SK-N-SH treated with all-trans-retinoic acid at 6 μM for 48 hours (cell line): ENCODE data around the gene TLR9.

ENCODE experiments used
- ATAC-seq: fragments of 200-7000 bp; cut with Tn5 transposase; 3 replicates; pipeline ENCODE4 v1.9.1; 2020; ENCODE audit warnings: mild to moderate bottlenecking, moderate library complexity
- BACH2 ChIP-seq: fragments of 250-450 bp; sonication (Bioruptor Pico); IDR thresholded peaks from 2 replicates; pipeline ENCODE4 v1.9.0; 2021; ENCODE audit warnings: mild to moderate bottlenecking, borderline replicate concordance
- ISL1 ChIP-seq: fragments of 250-450 bp; sonication (Bioruptor Pico); IDR thresholded peaks from 2 replicates; pipeline ENCODE4 v2.1.2; 2022; ENCODE audit warnings: mild to moderate bottlenecking, moderate library complexity
- TOX ChIP-seq: fragments of 250-450 bp; sonication (Bioruptor Pico); IDR thresholded peaks from 2 replicates; pipeline ENCODE4 v1.8.0; 2021; ENCODE audit warnings: mild to moderate bottlenecking, moderate library complexity, borderline replicate concordance
- ZC3H10 ChIP-seq: fragments of 250-450 bp; sonication (Bioruptor Pico); IDR thresholded peaks from 2 replicates; pipeline ENCODE4 v1.5.1; 2021; ENCODE audit warnings: mild to moderate bottlenecking, moderate library complexity

TLR9 gene

DNA sequence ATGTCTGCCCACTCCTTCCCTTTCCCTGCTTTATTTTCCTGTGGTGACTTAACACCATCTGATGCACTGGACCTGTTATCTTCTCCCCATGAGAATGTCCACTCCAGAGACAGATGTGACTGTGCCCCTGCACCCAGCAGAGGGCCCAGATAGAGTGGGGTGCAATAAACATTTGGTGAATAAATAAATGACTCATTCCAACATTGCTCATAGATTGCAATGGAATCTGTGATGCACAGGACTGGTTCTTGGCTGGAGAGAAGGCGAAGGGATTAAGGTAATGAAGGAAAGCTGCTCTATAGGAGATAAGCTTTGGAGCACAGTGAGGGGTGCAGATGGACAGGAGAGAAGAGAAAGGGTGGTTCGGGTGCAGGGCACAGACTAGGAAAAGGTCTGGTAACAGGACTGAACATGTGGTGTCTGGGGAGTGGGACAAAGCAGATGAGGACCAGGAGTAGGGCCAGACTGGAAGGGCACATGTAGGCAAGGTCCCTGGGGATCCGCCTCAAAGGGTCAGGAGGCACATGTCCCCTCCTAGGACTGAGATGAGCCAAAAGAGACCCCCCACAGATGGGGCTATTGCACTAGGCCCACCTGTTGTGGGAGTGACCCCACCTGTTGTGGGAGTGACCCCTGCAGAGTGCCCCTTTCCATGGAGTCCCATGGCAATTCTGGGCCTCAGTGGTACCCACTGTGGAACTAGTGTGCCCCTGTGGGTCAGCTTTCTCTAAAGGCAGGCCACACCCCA lies 53.8 kb downstream of the TLR9 start:
- ATAC-seq, result peak; percentile 66

More for the DNA sequence above, 53.8 kb downstream of the TLR9 start:
- TF ChIP-seq BACH2 (CRISPR knock-in tag), result no peak
- no peak for TF ChIP-seq ISL1 (CRISPR knock-in tag)
- no peak for TF ChIP-seq TOX (CRISPR knock-in tag)
- TF ChIP-seq ZC3H10 (CRISPR knock-in tag), result no peak
- TF ChIP-seq, all 23 proteins: peak for 0
